WERI-Rb-1 (cell line): ENCODE measurements around the gene PEX7.
A peak's percentile ranks its signal among the peaks of the same experiment; 100 is the strongest.

Experiments used
- DNase-seq: peaks from one replicate; pipeline ENCODE4 v3.0.0-alpha.2; 2020
- H3K27ac ChIP-seq: fragments of 250-450 bp; sonication (Bioruptor Pico); 2 replicates; pipeline ENCODE4 v1.5.1; 2020; ENCODE audit warnings: mild to moderate bottlenecking, moderate library complexity
- H3K27me3 ChIP-seq: fragments of 250-450 bp; sonication (Bioruptor Pico); 2 replicates; pipeline ENCODE4 v1.5.1; 2021; ENCODE audit warnings: mild to moderate bottlenecking, low read depth, moderate library complexity; ENCODE audit not compliant: insufficient read depth, severe bottlenecking
- H3K36me3 ChIP-seq: fragments of 250-450 bp; sonication (Bioruptor Pico); 2 replicates; pipeline ENCODE4 v1.5.1; 2020; ENCODE audit warnings: mild to moderate bottlenecking, moderate library complexity
- H3K4me3 ChIP-seq: 2 replicates; pipeline ENCODE4 v1.5.1; 2011; ENCODE audit warnings: low read depth, mild to moderate bottlenecking, control low read depth, low read length
- H3K9me3 ChIP-seq: fragments of 250-450 bp; sonication (Bioruptor Pico); 2 replicates; pipeline ENCODE4 v1.5.1; 2021; ENCODE audit warnings: mild to moderate bottlenecking, moderate library complexity; ENCODE audit not compliant: severe bottlenecking
- TF ChIP-seq, protein P1 (sequence below): IDR thresholded peaks from 2 replicates; pipeline ENCODE4 v1.5.1; 2011; ENCODE audit warnings: low read depth, mild to moderate bottlenecking, control low read depth, inconsistent platforms, low read length

Gene PEX7

DNA sequence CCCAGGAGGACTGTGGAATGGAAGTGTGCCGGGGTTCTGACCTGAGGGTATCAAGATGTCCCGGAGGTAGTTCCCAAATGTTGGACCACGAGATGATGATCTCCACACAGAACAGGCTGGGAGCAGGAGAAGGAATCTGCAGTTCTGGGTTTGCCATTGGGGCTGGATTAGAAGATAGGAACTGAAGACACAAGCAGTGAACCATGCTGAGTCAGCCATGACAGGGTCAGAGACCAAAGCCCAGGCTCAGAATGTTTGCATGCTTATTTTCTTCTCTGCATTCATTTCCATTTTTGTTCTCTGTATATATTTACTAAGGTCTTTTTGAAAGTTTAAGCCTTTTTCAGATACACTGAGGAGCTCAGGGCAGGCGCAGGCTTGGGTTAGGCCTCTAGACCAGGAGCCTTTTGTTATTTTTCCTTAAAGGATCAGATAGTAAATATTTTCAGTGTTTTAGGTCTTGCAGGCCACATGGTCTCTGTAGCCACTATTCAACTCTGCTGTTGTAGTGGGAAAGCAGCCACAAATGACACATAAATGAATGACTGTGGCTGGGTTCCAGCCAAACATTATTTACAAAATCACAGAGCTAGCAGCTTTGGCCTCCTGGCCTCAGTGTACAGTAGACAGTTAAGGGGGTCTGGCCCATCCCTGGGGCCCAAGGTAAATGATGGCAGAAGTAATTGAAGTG lies 128.2 kb downstream of the PEX7 start:
- no peak for DNase-seq
- H3K4me3 ChIP-seq: no peak overlapping the region
- H3K27ac ChIP-seq: no peak overlapping the region
- no peaks in the 10 kb centered on the region for H3K27me3 ChIP-seq
- TF ChIP-seq, protein P1, sequence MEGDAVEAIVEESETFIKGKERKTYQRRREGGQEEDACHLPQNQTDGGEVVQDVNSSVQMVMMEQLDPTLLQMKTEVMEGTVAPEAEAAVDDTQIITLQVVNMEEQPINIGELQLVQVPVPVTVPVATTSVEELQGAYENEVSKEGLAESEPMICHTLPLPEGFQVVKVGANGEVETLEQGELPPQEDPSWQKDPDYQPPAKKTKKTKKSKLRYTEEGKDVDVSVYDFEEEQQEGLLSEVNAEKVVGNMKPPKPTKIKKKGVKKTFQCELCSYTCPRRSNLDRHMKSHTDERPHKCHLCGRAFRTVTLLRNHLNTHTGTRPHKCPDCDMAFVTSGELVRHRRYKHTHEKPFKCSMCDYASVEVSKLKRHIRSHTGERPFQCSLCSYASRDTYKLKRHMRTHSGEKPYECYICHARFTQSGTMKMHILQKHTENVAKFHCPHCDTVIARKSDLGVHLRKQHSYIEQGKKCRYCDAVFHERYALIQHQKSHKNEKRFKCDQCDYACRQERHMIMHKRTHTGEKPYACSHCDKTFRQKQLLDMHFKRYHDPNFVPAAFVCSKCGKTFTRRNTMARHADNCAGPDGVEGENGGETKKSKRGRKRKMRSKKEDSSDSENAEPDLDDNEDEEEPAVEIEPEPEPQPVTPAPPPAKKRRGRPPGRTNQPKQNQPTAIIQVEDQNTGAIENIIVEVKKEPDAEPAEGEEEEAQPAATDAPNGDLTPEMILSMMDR: no peak
- H3K36me3 ChIP-seq: no peaks in the 10 kb centered on the region
- no peaks in the 10 kb centered on the region for H3K9me3 ChIP-seq

DNA sequence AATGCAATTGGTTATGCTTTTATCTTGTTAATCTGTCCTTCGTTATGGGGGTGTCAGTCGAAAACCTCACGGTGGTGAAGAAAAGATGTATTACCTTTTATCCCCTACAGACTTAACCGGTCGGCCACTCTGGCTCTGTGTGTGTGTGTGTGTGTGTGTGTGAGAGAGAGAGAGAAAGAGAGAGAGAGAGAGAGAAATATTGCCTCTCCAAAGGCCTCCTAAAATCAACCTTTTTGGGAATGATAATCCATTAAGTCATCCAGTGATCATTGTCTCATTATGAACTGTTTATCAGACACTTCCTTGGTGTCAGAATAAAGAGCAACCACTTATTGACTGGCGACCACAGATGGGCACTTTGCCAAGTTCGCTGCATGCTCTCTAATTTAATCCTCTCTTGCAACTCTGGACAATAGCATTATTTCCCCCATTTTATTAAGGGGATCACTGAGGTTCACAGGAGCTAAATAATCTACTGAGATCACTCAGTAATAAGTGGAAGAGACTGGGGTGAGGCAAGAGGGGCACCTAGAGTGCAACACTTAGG lies 130.4 kb downstream of the PEX7 start:
- H3K9me3 ChIP-seq: no peaks in the 10 kb centered on the region
- TF ChIP-seq, protein P1: no peak
- DNase-seq: peak; percentile 30
- no peaks in the 10 kb centered on the region for H3K36me3 ChIP-seq
- H3K27ac ChIP-seq: no peak overlapping the region
- H3K27me3 ChIP-seq: no peaks in the 10 kb centered on the region
- H3K4me3 ChIP-seq: no peak overlapping the region

DNA sequence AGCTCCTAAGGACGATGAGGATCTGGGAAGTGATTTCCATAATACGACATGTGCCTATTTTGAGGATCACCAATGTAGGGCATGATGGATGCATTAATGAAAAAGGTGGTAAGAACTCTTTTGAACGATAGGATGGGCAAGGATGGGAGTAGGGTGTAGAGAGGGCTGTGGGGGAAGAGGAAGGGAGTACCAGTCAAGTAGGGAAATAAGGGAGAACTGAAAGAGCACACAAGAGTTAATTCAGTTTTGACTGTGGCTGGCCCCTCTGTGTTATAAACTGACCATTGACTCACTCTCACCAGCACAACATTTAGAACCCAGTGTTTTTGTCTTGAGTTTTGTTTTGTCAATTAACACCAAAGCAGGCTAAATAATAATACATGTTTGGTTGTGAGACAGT lies 132.7 kb downstream of the PEX7 start:
- no peak for DNase-seq
- no peak overlapping the region for H3K4me3 ChIP-seq
- H3K9me3 ChIP-seq: no peaks in the 10 kb centered on the region
- TF ChIP-seq, protein P1: no peak
- H3K36me3 ChIP-seq: no peaks in the 10 kb centered on the region
- no peaks in the 10 kb centered on the region for H3K27me3 ChIP-seq
- H3K27ac ChIP-seq: no peak overlapping the region

DNA sequence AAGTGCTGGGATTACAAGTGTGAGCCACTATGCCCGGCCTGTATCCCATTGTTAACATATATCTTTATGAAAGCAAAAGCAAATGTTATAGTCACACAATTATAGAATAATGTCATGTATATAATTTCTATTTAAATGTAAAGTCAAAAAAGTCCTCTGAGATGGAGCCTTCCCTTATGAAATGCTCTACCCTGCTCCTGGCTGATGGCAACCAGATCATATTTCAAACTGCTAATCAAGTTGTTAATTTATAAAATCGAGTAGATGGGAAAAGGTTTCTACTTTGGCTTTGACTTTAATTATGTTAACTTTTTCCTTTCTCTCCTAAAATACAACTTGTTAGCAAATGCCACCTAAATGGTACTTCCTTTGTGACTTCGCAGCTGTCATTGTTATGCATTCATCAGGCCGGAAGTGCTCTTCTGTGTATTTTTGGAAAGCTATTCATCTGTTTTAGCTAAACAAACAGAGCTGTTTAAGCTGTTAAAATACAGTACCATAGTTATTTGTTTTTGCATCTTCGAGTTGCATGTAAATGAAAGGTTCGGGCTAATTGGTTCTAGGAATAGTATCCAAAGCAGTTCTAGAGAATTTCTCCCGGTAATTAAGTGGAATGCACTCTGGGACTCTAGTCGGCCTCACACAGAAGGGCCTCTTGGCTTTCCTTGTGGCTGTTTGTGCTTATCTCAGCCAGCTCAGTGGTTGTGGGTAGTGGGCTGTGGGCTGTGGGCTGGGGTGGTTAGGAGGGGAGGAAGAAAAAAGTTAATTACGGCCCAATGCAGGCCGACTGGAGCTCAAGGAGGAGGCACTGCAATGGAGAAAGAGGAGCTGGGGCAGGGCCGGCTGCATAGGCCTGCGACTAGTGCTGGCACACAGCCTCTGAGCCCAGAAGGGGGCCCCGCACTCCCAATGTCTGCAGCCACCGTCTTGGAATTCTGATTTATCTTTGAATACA lies 134.5 kb downstream of the PEX7 start:
- Histone ChIP-seq H3K9me3 (no peaks in the 10 kb centered on the region), H3K36me3 (no peaks in the 10 kb centered on the region), H3K4me3 (no peak overlapping the region), H3K27me3 (no peaks in the 10 kb centered on the region), H3K27ac (no peak overlapping the region)
- DNase-seq: peak; percentile 58
- TF ChIP-seq, protein P1: peak; percentile 64

DNA sequence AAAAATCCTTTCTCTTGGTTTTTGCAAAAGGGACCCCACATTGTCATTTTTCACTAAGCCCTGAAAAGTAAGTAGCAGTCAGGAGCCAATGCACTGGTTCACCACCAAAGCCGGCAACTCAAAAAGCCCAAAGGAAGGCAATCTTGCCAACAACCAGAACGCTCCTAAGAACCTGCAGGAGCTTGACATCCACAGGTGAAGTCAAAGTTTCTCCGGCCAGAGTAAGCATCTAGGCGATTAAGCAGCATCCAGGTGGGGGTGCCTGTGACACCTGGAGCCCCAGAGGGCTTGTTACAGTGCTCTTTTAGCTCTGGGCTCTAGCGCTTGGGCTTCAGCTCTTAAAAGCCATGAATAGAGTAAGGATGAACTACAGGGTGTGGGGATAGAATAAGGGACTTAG lies 135.8 kb downstream of the PEX7 start:
- Histone ChIP-seq H3K4me3 (no peak overlapping the region), H3K9me3 (no peaks in the 10 kb centered on the region), H3K36me3 (no peaks in the 10 kb centered on the region), H3K27me3 (no peaks in the 10 kb centered on the region), H3K27ac (no peak overlapping the region)
- TF ChIP-seq, protein P1: no peak
- no peak for DNase-seq
